HepG2 (cell line): ENCODE results near the gene ARL6IP4. TPM values are rescaled to one million over a fixed set of nuclear protein-coding genes. Genes with fewer than 3 reads are reported as not detected.
A peak's percentile ranks its signal among the peaks of the same experiment; 100 is the strongest.

ENCODE experiments used
- ATF4 ChIP-seq, 2 experiments: fragments of 450-650 bp in 1 of 2; sonication (generic) in 1 of 2; formaldehyde crosslinking; IDR thresholded peaks; 2 replicates each; pipeline versions ENCODE4 v1.5.0 to v1.8.0; 2020 to 2022; ENCODE audit warnings: mild to moderate bottlenecking in 1 of 2, missing genetic modification reagents in 1 of 2
- CBX1 ChIP-seq: IDR thresholded peaks from one replicate; pipeline ENCODE4 v1.6.1; 2016; ENCODE audit warnings: antibody characterized with exemption, low read depth
- CBX2 ChIP-seq, 2 experiments: fragments of 200-600 bp in 1 of 2; sonication (generic); formaldehyde crosslinking in 1 of 2; IDR thresholded peaks; 2 replicates each; pipeline versions ENCODE4 v1.7.0 to v1.8.1; 2018 to 2022; ENCODE audit warnings: low read depth in 2 of 2, low read length in 1 of 2, mild to moderate bottlenecking in 1 of 2, missing genetic modification reagents in 1 of 2
- KDM6A ChIP-seq: IDR thresholded peaks from 2 replicates; pipeline ENCODE4 v1.6.1; 2016; ENCODE audit warnings: low read depth
- MIER3 ChIP-seq: IDR thresholded peaks from 2 replicates; pipeline ENCODE4 v1.6.1; 2016; ENCODE audit warnings: missing compliant biosample characterization, borderline replicate concordance
- PRDM15 ChIP-seq: sonication (generic); formaldehyde crosslinking; IDR thresholded peaks from 2 replicates; pipeline ENCODE4 v1.4.0; 2020; ENCODE audit warnings: missing genetic modification reagents
- SP1 ChIP-seq, 2 experiments: fragments of 450-650 bp in 1 of 2; sonication (generic) in 1 of 2; formaldehyde crosslinking in 1 of 2; IDR thresholded peaks; 2 replicates each; pipeline versions ENCODE4 v1.4.0 to v1.6.1; 2016 to 2020; ENCODE audit warnings: missing genetic modification reagents in 1 of 2
- SRY ChIP-seq: sonication (generic); formaldehyde crosslinking; IDR thresholded peaks from 2 replicates; pipeline ENCODE4 v1.8.0; 2022; ENCODE audit warnings: mild to moderate bottlenecking, missing genetic modification reagents
- ZBTB40 ChIP-seq, 2 experiments: fragments of 450-650 bp in 1 of 2; sonication (generic) in 1 of 2; formaldehyde crosslinking in 1 of 2; IDR thresholded peaks; 2 replicates each; pipeline versions ENCODE4 v1.6.1 to v1.8.0; 2016 to 2022; ENCODE audit warnings: antibody characterized with exemption in 1 of 2, mild to moderate bottlenecking in 1 of 2, missing genetic modification reagents in 1 of 2
- ZFP41 ChIP-seq: sonication (generic); formaldehyde crosslinking; IDR thresholded peaks from 2 replicates; pipeline ENCODE4 v1.4.0; 2020; ENCODE audit warnings: mild to moderate bottlenecking, missing genetic modification reagents, borderline replicate concordance
- ZNF446 ChIP-seq: sonication (generic); formaldehyde crosslinking; IDR thresholded peaks from 2 replicates; pipeline ENCODE4 v1.5.0; 2020; ENCODE audit warnings: mild to moderate bottlenecking, missing genetic modification reagents
- ZNF530 ChIP-seq: sonication (generic); formaldehyde crosslinking; IDR thresholded peaks from 2 replicates; pipeline ENCODE4 v1.5.0; 2020; ENCODE audit warnings: low read depth, mild to moderate bottlenecking, missing genetic modification reagents
- ZNF629 ChIP-seq: sonication (generic); formaldehyde crosslinking; conservative IDR thresholded peaks from 2 replicates; pipeline ENCODE4 v1.5.0; 2020; ENCODE audit warnings: missing genetic modification reagents
- ZNF766 ChIP-seq: sonication (generic); formaldehyde crosslinking; IDR thresholded peaks from 2 replicates; pipeline ENCODE4 v1.5.0; 2020; ENCODE audit warnings: missing genetic modification reagents, borderline replicate concordance
- polyA plus RNA-seq, 8 experiments: library from polyadenylated mRNA; depleted of rRNA in 3 of 8; stranded (reverse) in 7 of 8; unstranded in 1 of 8; fragments of >200 nt; fragmentation: Illumina TruSeq in 4 of 8; extraction: Trizol in 4 of 8; gene quantifications; 2 replicates each; pipeline versions ENCODE4 v1.2.1 to v1.2.3, GENCODE V29; 2011 to 2016; ENCODE audit warnings: low read depth in 4 of 8, missing spikeins in 1 of 8, mixed read lengths in 1 of 8; ENCODE audit not compliant: insufficient read depth in 1 of 8
- total RNA-seq, 5 experiments: library from RNA; depleted of rRNA; stranded (reverse); fragments of >200 nt; fragmentation: Illumina TruSeq; extraction: Trizol; gene quantifications; 2 replicates each; pipeline ENCODE4 v1.2.3, GENCODE V29; 2016; ENCODE audit warnings: low read depth in 1 of 5

The ARL6IP4 gene
- total and polyA plus RNA-seq, 2 of the 13 experiments (the other 11 are each of a cell fraction or from before 2014, with no cell fraction given), result 155 to 220 TPM

- TF ChIP-seq ZBTB40 (IDR thresholded peaks at IDR 0.05), result peak; percentile 92
- no peak for TF ChIP-seq ZBTB40 (CRISPR knock-in tag; IDR thresholded peaks at IDR 0.05)
- TF ChIP-seq ZNF629 (CRISPR knock-in tag), result peak; percentile 84
- no peak for TF ChIP-seq CBX1
- TF ChIP-seq CBX2 (IDR thresholded peaks at IDR 0.05; ENCODE audit: low read depth, low read length), result no peak
- TF ChIP-seq CBX2 (CRISPR knock-in tag; IDR thresholded peaks at IDR 0.05; ENCODE audit: low read depth), result no peak
- TF ChIP-seq SRY (CRISPR knock-in tag), result 0 out of 2 replicates have a peak, but pooled peaks have one; percentile 21
- TF ChIP-seq ZNF766 (CRISPR knock-in tag), result no peak; the same call in 1 of the 2 replicates
- TF ChIP-seq ZFP41 (CRISPR knock-in tag), result no peak
- TF ChIP-seq ZNF530 (CRISPR knock-in tag), result no peak
- peak; percentile 65; the same call in 1 of the 2 replicates for TF ChIP-seq ZNF446 (CRISPR knock-in tag)
- TF ChIP-seq KDM6A (CRISPR knock-in tag), result no peak
- no peak for TF ChIP-seq PRDM15 (CRISPR knock-in tag)
- TF ChIP-seq SP1 (IDR thresholded peaks at IDR 0.05), result no peak
- TF ChIP-seq SP1 (CRISPR knock-in tag; IDR thresholded peaks at IDR 0.05), result peak; percentile 95
- peak in 1 of 2 experiments; percentile 92; a peak in 2 of 4 replicates for TF ChIP-seq ATF4 (CRISPR knock-in tag; IDR thresholded peaks at IDR 0.05)
- peak; percentile 66; the same call in 1 of the 2 replicates for TF ChIP-seq MIER3 (CRISPR knock-in tag)
These were observed 6.1 kb upstream of the ARL6IP4 start (continued) for GRCh38 chr12:122974274-122974891.
